SKM-1 (cell line): ENCODE measurements around the gene NOL9.
"Not testable (repeated sequence)": the region's sequence is repeated elsewhere in the genome, so short reads cannot be mapped to it uniquely, and the experiment has no call there.

Experiments
- DNase-seq: peaks from one replicate; lab custom pipeline; 2025; ENCODE audit not compliant: unreplicated experiment; lab: John Stamatoyannopoulos, UW

NOL9 gene

GRCh38 chr1:6554031-6554906, at the start of gene NOL9:
Gene NOL9 (minus strand): TSS chr1:6554513. CDS start chr1:6554502, 11 bp downstream.
- DNase-seq: peak; percentile 72

- no peak for DNase-seq
Observed at GRCh38 chr1:6603238-6603914, 49.1 kb upstream of the NOL9 start.

- peak; percentile 70 for DNase-seq
Observed at GRCh38 chr1:6602669-6603237, 48.4 kb upstream of the NOL9 start, which contains the start of gene KLHL21. Gene KLHL21 (minus strand): TSS chr1:6602869. CDS start chr1:6602817, 52 bp downstream.

- DNase-seq: no peak
Observed at GRCh38 chr1:6601923-6602668, 47.8 kb upstream of the NOL9 start.

GRCh38 chr1:6601049-6601922, 47.0 kb upstream of the NOL9 start:
- peak; percentile 22 for DNase-seq

GRCh38 chr1:6600410-6601048, 46.2 kb upstream of the NOL9 start:
- no peak for DNase-seq

GRCh38 chr1:6599991-6600390, 45.7 kb upstream of the NOL9 start:
- DNase-seq: not testable (repeated sequence)

- peak; percentile 82 for DNase-seq
Observed at GRCh38 chr1:6599141-6599975, 45.0 kb upstream of the NOL9 start.

- no peak for DNase-seq
Observed at GRCh38 chr1:6597777-6598131, 43.4 kb upstream of the NOL9 start.

GRCh38 chr1:6596886-6597776, 42.8 kb upstream of the NOL9 start:
- DNase-seq: no peak

GRCh38 chr1:6596351-6596750, 42.0 kb upstream of the NOL9 start:
- DNase-seq: no peak

GRCh38 chr1:6594977-6595740, 40.8 kb upstream of the NOL9 start:
- no peak for DNase-seq

GRCh38 chr1:6593810-6594209, 39.5 kb upstream of the NOL9 start:
- DNase-seq: no peak

- no peak for DNase-seq
Observed at GRCh38 chr1:6592865-6593593, 38.7 kb upstream of the NOL9 start.

- DNase-seq: no peak
Observed at GRCh38 chr1:6592441-6592840, 38.1 kb upstream of the NOL9 start.

GRCh38 chr1:6591644-6592043, 37.3 kb upstream of the NOL9 start:
- DNase-seq: no peak
